Stomach (tissue), 9 donors: ENCODE results near the gene PLEKHF1. TPM values are rescaled to one million over a fixed set of nuclear protein-coding genes. Genes with fewer than 3 reads are reported as not detected.

Experiments used
- DNase-seq, 2 donors: peaks; one replicate each; pipeline versions ENCODE4 v3.0.0 to v3.0.0-alpha.2; 2013 to 2019
- H3K27ac ChIP-seq, 5 donors: fragments of 200-600 bp in 4 of 5; sonication (generic) in 4 of 5; one replicate each; pipeline ENCODE4 v1.5.1; 2013 to 2019; ENCODE audit warnings: mild to moderate bottlenecking in 1 of 5, moderate library complexity in 1 of 5
- H3K27me3 ChIP-seq, 3 donors: fragments of 200-600 bp; sonication (generic); one replicate each; pipeline ENCODE4 v1.5.1; 2017 to 2019; ENCODE audit warnings: mixed run types in 1 of 3
- H3K36me3 ChIP-seq, 4 donors: fragments of 200-600 bp; sonication (generic); 1 replicate in 3 of 4; 2 replicates in 1 of 4; pipeline ENCODE4 v1.5.1; 2016 to 2019
- H3K4me1 ChIP-seq, 4 donors: fragments of 200-600 bp; sonication (generic); one replicate each; pipeline ENCODE4 v1.5.1; 2016 to 2019
- H3K4me3 ChIP-seq, 4 donors: fragments of 200-600 bp; sonication (generic) in 3 of 4; one replicate each; pipeline ENCODE4 v1.5.1; 2016 to 2019; ENCODE audit warnings: mild to moderate bottlenecking in 1 of 4
- H3K9me3 ChIP-seq, 4 donors: fragments of 200-600 bp; sonication (generic); one replicate each; pipeline ENCODE4 v1.5.1; 2016 to 2019
- EP300 ChIP-seq: sonication (generic); formaldehyde crosslinking; IDR thresholded peaks from one replicate; pipeline ENCODE4 v1.6.1; 2017; ENCODE audit warnings: antibody characterized with exemption
- POLR2A ChIP-seq, 4 donors: fragments of 450-650 bp; IDR thresholded peaks; one replicate each; pipeline ENCODE4 v1.6.1; 2016; ENCODE audit warnings: antibody characterized with exemption in 4 of 4, control low read depth in 2 of 4, mild to moderate bottlenecking in 1 of 4, moderate library complexity in 1 of 4
- POLR2AphosphoS5 ChIP-seq, 3 donors: sonication (generic); formaldehyde crosslinking; IDR thresholded peaks; one replicate each; pipeline ENCODE4 v1.6.1; 2016; ENCODE audit warnings: antibody characterized with exemption in 3 of 3
- WGBS, 5 donors: extraction: QIAGEN DNeasy Blood & Tissue Kit in 3 of 5; methylation state at CpG; one replicate each; pipeline versions ENCODE4 v1.1.5 to v1.1.7; 2013 to 2018; 5-methylcytosine and 5-hydroxymethylcytosine counted together
- intact Hi-C: fragments of 100-400 bp; cut with DNase I; formaldehyde crosslinking; loops from one replicate; pipeline ENCODE4 v1.15.1; 2023; ENCODE audit warnings: low total_unique reads
- polyA plus RNA-seq, 3 donors: library from polyadenylated mRNA; stranded (reverse); fragments of 200-250 nt; gene quantifications; one replicate each; pipeline ENCODE4 v1.2.3, GENCODE V29; 2013
- total RNA-seq, 5 donors: library from RNA; depleted of rRNA; stranded (reverse); fragments of >200 nt; gene quantifications; one replicate each; pipeline versions ENCODE4 v1.1.0 to v1.2.3, GENCODE V29; 2014 to 2016
- TF ChIP-seq, protein P1 (sequence below), 7 experiments: fragments of 450-650 bp in 4 of 7; fragments of 200-600 bp in 3 of 7; sonication (generic) in 3 of 7; IDR thresholded peaks; one replicate each; pipeline ENCODE4 v1.5.1; 2016 to 2019; ENCODE audit warnings: antibody characterized with exemption in 7 of 7, control low read depth in 2 of 7, mild to moderate bottlenecking in 1 of 7
- donor health status: healthy with polysubstance abuse.
- donor health status: Bipolar disorder and iron deficiency.
- donor health status: healthy.

The PLEKHF1 gene
- total and polyA plus RNA-seq, 8 donors = 1.8 to 13.6 (median 6.4) TPM

GRCh38 chr19:29717051-29717450 lies 51.8 kb downstream of the PLEKHF1 start:
- no peaks in the 10 kb centered on the region for H3K9me3 ChIP-seq
- intact Hi-C loops = no loop called here
- H3K36me3 ChIP-seq = peaks cover 0 to 9% (median 0%) of the 10 kb centered on the region in 4 donors
- 78 to 87% (median 82%) methylated on average over 12 to 16 of the region's 16 CpGs for WGBS, 5 donors
- TF ChIP-seq POLR2A (IDR thresholded peaks at IDR 0.05) (no peak), EP300 (no peak), POLR2AphosphoS5 (IDR thresholded peaks at IDR 0.05) (no peak)
- TF ChIP-seq, protein P1, sequence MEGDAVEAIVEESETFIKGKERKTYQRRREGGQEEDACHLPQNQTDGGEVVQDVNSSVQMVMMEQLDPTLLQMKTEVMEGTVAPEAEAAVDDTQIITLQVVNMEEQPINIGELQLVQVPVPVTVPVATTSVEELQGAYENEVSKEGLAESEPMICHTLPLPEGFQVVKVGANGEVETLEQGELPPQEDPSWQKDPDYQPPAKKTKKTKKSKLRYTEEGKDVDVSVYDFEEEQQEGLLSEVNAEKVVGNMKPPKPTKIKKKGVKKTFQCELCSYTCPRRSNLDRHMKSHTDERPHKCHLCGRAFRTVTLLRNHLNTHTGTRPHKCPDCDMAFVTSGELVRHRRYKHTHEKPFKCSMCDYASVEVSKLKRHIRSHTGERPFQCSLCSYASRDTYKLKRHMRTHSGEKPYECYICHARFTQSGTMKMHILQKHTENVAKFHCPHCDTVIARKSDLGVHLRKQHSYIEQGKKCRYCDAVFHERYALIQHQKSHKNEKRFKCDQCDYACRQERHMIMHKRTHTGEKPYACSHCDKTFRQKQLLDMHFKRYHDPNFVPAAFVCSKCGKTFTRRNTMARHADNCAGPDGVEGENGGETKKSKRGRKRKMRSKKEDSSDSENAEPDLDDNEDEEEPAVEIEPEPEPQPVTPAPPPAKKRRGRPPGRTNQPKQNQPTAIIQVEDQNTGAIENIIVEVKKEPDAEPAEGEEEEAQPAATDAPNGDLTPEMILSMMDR (IDR thresholded peaks at IDR 0.05) = no peak
- peaks cover 19 to 40% (median 38%) of the 10 kb centered on the region in 4 donors for H3K4me1 ChIP-seq
- no peaks in the 10 kb centered on the region for H3K27me3 ChIP-seq
- no peak for DNase-seq
- H3K4me3 ChIP-seq = no peak overlapping the region
- H3K27ac ChIP-seq = peak overlapping the region in 1 of 5 donors; percentile 94

- no peak overlapping the region for H3K27ac ChIP-seq
- peak overlapping the region in 3 of 4 donors; percentile 28 to 44 (median 28) for H3K4me3 ChIP-seq
- H3K9me3 ChIP-seq = no peaks in the 10 kb centered on the region
- peaks cover 10 to 15% (median 13%) of the 10 kb centered on the region in 4 donors for H3K4me1 ChIP-seq
- TF ChIP-seq POLR2A (IDR thresholded peaks at IDR 0.05) (no peak), POLR2AphosphoS5 (IDR thresholded peaks at IDR 0.05) (no peak), EP300 (no peak)
- TF ChIP-seq, protein P1 (IDR thresholded peaks at IDR 0.05) = no peak
- DNase-seq = peak in 1 of 2 donors; percentile 62
- intact Hi-C loops = no loop called here
- no peaks in the 10 kb centered on the region for H3K36me3 ChIP-seq
- peaks cover 0 to 64% (median 40%) of the 10 kb centered on the region in 3 donors for H3K27me3 ChIP-seq
- 1 to 2% (median 2%) methylated on average over 26 to 39 of the region's 39 CpGs for WGBS, 5 donors
Observed at GRCh38 chr19:29724102-29724641, 58.9 kb downstream of the PLEKHF1 start.

DNA sequence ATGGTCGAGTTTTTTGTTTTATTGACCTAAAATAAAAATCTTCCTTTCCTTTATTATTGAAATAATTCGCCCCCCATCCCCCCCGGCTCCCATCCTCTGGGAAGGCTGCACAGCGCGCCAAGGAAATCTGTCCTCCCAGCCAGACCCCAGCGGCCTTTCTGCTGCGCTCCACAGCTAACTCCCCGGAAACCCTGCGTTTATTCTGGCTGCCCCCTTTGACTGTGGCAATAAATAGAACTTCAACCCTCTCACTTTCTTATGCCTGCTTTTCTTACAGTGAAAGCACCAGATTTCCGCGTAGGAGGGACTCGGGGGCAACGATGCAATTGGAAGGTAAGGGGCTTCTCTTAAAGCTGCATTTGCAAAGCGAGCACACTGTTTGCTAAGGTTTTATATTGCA lies 59.5 kb downstream of the PLEKHF1 start:
- Histone ChIP-seq H3K9me3 (no peaks in the 10 kb centered on the region), H3K27me3 (peaks cover 0 to 67% (median 40%) of the 10 kb centered on the region in 3 donors), H3K4me1 (peaks cover 10 to 15% (median 13%) of the 10 kb centered on the region in 4 donors), H3K4me3 (peak overlapping the region in 2 of 4 donors; percentile 28 to 44), H3K36me3 (no peaks in the 10 kb centered on the region), H3K27ac (no peak overlapping the region)
- intact Hi-C loops = no loop called here
- WGBS, 5 donors = 33 to 43% (median 39%) methylated on average over 14 of the region's 14 CpGs
- no peak for TF ChIP-seq EP300
- no peak for DNase-seq

Other genes starting within 250 kb of the PLEKHF1 start
- gene VSTM2B, start 139.5 kb upstream of the PLEKHF1 start, total RNA-seq = not detected
- gene VSTM2B, start 139.5 kb upstream of the PLEKHF1 start, polyA plus RNA-seq = not detected
- gene POP4, start 59.2 kb upstream of the PLEKHF1 start, total RNA-seq = 100 to 1,000 TPM in 1 of 5 donors, 10 to 100 TPM in 2, 1 to 10 TPM in 2; 2.0 to 162 (median 40.7) TPM
- 100 to 1,000 TPM in 1 of 3 donors, 10 to 100 TPM in 2; 51.3 to 120 (median 83.4) TPM for gene POP4, start 59.2 kb upstream of the PLEKHF1 start, polyA plus RNA-seq
- 10 to 100 TPM in 4 of 5 donors, 1 to 10 TPM in 1; 4.6 to 67.2 (median 33.0) TPM for gene C19orf12, start 49.8 kb downstream of the PLEKHF1 start, total RNA-seq
- 10 to 100 TPM in 2 of 3 donors, 1 to 10 TPM in 1; 9.9 to 15.3 (median 13.7) TPM for gene C19orf12, start 49.8 kb downstream of the PLEKHF1 start, polyA plus RNA-seq
- 1 to 10 TPM in 2 of 5 donors, not detected in 3; 3.2 to 3.7 TPM for gene CCNE1, start 146.5 kb downstream of the PLEKHF1 start, total RNA-seq
- gene CCNE1, start 146.5 kb downstream of the PLEKHF1 start, polyA plus RNA-seq = 1 to 10 TPM; 1.7 to 3.1 (median 2.6) TPM